HG03108 (cell line): ENCODE results near the gene PGAM1.
"Not testable (repeated sequence)": the region's sequence is repeated elsewhere in the genome, so short reads cannot be mapped to it uniquely, and the experiment has no call there.

Experiments
- ATAC-seq: cut with Tn5 transposase; IDR thresholded peaks from one replicate; pipeline ENCODE4 v1.9.1; 2021; ENCODE audit warnings: moderate library complexity; ENCODE audit not compliant: unreplicated experiment

PGAM1 gene

DNA sequence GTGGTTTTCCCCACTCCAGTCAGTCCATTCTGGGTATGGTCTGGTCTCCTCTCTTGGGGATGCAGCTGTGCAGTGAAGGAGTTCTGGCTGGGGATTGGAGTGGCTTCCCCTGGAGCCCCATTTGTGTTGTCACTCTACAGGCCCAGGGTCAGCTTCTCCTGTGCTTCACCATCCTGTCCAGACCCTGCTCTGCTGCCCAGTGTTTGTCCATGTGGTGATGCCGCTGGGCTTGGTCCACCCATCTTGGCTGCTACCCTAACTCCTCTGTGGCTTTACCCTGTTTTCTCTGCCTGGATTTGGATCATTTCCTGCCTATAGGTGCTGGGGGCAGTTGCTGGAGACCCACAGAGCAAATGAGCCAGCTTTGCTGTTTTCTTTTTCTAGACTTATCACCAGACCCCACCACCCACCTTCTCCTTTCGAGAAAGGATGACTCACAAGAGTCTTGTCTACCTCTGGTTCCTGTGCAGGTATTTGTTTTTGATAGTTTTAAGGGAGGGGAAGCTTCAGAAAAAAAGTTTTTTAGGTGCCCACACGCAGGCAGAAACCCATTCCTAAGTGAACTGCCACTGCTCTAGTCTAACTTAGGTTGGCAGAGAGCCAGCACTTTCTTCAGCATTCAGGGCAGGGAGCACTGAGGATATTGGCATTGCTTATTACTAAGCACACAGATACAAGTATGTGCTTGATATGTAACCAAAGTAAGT, 28.5 kb downstream of the PGAM1 start:
- no peak for ATAC-seq

DNA sequence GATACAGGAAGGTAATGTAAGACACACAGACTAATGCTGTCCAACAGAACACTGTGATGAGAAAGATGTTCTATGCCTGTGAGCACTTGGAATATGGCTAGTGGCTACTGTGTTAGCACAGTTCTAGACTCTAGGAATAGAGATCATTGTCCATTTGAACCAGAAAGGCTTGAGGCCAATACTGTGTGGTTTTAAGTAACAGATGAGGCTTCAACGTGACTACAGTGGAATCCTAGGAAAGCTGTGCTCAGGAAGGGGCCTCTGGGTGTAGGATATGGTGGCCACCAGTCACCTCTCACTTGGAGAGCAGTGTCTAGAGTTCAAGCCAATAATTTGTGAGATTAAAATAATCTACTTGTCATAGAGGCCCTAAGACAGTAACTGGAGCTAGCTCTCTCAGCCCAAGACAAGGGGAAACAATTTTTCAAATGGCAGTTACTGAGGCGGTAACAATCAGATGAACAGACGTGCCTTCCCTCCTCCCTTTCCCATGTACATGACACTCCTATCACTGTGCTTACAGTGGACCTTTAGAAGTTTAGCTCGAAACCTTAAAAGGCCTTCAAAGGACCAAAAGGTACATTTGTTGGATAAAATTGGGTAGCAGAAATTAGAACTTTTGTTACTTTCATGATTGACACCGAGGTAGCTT, 30.2 kb downstream of the PGAM1 start:
- no peak for ATAC-seq

DNA sequence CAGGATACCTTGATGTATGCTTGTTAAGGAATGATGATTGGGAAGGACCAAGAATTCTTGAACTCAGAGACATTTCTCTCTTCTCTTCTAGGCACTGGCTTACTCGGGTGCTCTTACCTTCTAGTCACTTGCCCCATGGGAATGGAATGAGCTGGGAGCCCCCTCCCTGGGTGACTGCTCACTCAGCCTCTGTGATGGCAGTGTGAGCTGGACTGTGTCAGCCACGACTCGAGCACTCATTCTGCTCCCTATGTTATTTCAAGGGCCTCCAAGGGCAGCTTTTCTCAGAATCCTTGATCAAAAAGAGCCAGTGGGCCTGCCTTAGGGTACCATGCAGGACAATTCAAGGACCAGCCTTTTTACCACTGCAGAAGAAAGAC, 30.7 kb downstream of the PGAM1 start:
- no peak for ATAC-seq

DNA sequence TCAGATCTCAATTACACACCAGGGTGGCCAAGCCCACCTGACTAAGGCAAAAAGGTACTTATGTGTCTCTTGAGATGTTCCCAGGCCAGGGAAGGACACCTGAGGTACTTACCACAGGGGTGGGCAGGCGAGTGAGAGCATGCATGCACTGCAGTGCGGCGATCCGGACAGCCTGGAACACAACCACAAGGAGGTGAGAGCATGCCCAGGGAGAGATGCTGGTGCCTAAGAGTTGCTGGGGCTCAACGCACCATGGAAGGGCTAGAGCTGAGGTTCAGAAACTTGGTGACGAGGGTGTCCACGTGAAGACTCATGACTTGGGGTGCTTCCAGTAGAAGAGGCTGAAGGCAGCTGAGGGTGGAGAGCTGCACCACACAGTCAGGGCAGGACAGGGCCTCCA, 33.1 kb downstream of the PGAM1 start:
- ATAC-seq, result no peak

DNA sequence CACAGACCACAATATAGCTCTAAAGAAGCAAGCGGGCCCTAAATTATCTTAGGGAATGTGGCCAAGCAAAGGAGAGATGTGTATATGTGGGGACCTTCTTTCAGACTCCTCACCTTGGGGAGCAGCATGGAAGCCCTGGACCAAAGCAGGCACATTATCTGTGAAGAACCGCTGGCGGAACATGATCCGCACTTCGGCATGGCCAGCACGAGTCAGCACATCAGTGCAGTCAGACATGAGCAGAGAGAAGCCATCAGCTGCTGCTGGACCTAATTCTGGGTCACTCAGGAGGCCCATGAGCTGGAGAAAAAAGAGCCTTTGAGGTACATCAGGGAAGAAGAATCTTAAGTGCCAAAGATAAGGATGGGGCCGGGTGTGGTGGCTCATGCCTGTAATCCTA, 33.9 kb downstream of the PGAM1 start:
- ATAC-seq, result no peak

DNA sequence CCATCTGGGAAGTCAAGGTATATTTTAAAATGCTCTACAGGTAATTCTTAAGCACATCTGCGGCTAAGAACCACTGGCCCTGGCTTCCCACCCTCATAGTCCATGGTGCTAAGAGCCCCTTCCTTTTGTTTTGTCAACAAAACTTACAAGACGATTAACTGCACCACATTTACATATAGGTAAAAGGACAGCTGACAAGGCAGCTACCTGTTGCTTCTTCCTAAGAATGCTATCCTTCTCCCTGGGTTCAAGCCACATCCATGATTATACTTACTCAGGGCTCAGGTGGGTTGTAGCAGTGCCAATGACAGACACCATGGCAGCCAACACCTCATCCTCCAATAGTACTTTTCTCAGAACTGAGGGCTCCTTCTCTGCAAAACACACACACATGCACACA, 36.3 kb downstream of the PGAM1 start:
- no peak for ATAC-seq

DNA sequence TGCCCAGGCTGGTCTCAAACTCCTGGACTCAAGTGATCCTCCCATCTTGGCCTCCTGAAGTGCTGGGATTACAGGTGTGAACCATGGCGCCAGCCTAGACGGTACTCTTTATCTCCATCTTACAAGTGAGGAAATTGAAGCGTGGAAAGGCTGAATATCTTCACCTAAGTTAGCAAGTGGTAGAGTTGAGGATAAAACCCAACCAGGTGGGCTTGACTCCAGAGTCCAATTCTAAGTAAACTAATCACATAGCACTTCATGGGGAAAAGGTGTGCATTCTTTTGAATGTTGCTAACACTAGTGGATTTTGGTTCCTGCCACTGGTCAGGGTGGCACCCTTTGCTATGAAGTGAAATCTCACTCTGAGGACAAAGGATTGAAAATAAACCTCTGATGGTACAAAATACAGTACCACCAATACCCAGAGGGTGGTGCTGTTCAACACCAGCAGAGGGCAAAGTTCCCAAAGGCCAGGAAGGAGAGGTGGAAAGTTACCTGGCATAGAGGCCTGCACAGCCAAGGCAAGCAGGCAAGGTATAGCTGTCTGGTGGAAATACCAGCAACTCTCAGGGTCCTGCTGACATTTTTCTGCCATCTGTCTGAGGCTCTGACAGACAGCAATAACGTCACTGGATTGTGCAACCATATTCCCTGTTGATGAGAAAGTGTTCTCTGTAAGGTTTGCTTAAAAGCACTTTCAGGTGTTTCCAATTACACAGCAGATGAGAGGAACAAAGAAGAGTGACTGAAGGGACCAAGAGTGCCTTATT, 37.6 kb downstream of the PGAM1 start:
- ATAC-seq, result no peak

DNA sequence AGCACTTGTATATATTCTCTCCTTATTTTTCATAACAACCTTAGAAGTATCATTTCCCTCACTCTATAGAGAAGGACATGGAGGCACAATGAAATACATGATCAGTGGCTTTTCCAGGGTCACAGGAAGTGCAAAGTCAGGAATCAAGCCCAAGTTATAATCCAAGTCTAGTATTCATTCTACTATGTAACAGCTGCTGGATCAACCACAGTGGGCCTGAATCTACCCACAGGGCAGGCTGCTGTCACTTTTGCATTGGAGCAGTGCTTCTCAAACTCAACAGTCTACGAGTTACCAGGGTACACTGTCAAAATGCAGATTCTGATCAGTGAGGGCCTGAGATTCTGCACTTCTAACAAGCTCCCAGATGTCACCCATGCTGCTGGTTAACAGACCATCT, 38.2 kb downstream of the PGAM1 start:
- no peak for ATAC-seq

DNA sequence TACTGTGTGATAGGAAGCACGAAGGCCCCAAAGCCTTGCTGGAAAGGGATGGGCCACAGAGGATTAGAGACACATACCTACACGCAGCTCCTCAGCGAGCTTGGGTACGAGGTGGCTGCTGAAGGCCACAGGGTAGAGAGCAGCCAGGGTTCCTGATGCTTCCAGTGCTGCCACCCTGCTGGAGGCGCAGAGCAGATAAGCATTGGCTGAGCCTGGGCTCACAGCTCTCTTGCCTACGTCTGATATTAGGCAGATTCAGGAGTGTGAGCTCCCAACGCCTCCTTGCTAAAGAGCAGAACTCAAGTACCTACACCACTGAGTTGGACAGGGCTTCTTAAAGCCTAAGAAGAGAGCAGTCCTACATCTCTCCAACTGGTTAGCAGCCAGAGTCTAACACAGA, 40.0 kb downstream of the PGAM1 start:
- no peak for ATAC-seq

DNA sequence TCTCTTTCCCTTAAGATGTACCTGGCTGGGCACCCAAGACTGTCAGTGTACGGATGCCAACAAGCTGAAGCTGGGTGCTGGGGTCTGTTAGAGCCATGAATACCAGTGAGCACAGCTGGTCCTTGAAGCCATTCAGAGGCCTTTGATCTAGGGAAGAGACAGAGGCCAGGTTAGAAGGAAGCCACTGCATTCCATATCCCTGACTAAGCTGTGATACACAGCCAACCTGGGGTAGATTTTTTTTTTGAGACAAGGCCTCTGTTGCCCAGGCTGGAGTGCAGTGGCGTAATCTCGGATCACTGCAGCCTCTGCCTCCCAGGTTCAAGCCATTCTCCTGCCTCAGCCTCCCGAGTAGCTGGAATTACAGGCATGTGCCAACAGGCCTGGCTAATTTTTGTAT, 40.8 kb downstream of the PGAM1 start:
- ATAC-seq, result no peak

DNA sequence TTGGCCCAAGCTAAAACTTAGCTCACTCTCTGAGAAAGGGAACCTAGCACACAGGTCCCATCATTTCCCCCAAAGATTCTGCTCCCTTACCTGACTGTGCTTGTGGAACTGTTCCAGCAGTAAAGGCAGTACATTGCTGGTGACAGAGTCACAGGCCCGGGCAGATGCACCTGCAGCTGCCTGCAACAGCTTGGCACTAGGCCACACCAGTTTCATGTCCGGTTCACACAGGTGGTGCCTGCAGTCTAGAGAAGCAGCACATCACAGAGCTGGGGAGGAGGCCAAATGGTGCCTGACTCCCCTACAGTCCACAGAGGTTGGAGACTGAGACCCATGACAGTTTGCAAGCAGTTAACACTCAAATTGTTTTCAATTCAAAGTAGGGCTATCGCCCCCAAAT, 42.2 kb downstream of the PGAM1 start:
- ATAC-seq, result no peak

DNA sequence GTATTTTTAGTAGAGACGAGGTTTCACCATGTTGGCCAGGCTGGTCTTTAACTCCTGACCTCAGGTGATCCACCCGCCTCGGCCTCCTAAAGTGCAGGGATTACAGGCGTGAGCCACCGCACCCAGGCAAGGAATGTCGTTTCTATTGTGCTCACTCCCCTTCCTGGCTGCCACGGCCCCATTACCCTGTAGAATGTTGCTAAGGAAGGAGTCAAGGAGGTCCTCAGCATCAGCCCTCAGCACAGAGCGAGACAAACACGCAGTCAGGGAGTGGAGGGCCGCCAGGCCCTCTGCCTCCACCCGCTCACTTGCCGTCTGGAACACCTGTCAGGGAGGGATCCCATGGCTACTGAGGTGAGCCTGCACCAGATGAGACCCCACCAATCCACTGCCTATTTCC, 42.8 kb downstream of the PGAM1 start:
- ATAC-seq, result not testable (repeated sequence)

DNA sequence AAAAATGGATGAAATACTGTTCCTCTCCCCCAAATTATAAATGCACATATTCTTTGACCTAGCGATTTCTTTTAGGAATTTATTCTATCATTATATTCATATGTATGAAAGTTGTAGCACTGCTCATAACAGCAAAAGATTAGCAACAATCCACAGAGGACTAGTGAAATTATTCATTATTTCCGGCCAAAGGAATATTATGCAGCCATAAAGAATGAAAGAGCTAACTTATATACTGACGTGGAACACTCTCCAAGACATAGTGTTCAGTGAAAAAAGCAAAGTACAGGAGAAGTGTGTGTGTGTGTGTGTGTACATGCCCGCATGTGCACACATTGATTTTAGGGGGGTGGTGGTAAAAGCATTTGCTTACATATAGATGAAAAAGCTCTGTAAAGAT, 48.9 kb downstream of the PGAM1 start:
- no peak for ATAC-seq

DNA sequence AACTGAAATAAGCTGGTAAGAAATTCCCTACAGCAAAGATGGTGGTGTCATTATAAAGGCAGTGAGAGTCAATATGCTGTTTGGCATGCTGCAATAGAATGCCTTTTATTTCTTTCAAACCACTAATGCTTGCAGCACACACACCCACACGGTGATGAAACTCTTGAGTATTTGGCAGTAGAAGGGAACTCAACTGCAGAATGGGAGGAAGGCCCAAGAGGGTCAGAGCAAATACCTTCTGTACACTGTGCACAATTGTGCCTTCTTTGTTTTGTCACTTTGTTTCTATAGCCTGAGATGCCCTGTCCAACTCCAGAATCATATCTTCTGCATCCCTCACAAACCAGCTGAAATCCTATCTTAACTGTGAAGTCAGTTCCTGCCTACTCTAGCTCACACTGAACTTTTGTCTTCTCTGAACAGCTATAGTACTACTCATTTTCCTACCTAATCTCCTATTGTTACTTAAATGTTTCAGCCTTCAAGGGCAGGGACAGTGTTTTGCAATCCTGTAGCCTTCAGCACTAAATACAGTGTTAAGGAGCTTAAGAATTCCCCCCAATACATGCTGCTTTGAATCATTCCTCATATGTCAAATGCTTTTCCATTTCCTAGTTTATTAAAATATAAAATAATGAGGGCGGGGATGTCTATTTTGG, 50.1 kb downstream of the PGAM1 start:
- ATAC-seq, result no peak

DNA sequence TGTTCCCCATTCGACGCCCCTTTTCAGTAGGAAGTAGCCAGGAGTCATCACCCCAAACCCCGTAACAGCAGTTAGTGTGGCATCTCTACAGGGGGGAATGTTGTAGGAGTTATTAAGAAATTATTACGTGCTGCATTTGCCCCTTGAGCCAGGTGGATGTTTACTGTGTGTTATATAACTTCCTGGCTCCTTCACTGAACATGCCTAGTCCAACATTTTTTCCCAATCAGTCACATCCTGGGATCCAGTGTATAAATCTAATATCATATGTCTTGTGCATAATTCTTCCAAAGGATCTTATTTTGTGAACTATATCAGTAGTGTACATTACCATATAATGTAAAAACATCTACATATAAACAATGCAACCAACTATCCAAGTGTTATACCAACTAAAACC, 53.4 kb downstream of the PGAM1 start:
- ATAC-seq, result not testable (repeated sequence)

DNA sequence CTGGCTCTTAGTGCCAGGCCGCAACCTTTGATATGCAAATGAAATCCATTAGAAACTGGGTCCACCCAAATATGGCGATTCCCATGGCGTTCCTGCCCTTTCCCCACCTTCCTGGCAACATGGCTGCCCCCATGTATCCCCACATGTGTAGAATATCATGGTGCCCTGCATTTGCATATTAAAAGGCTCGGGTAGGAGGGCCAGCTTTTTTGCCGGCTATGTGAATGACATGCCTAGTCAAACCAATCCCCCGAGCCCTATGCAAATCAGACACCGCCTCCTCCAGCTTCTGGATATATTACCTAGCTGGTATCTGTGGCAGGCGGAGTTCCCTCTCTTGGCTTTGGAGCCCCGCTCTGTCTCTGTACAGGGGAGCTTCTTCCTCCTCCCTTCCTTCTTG, 53.9 kb downstream of the PGAM1 start:
- no peak for ATAC-seq

DNA sequence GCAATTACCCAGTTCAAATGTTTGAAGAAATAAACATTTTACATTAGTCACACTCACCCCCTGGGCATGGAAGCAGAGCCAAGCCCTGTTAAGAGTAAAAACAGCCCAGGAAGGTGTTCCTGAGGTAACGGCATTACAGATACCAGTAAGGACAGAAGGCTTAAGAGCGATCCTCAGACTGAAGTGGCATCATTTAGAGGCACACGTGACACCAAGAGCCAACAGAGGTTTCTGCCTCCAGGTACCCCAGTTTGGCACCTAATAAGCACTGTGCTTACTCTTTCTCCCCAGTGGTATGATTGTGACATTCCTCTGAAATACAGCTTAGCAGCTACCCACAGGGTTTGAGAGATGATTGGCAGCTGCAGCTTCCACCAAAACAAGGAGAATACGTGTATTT, 55.1 kb downstream of the PGAM1 start:
- ATAC-seq, result no peak

DNA sequence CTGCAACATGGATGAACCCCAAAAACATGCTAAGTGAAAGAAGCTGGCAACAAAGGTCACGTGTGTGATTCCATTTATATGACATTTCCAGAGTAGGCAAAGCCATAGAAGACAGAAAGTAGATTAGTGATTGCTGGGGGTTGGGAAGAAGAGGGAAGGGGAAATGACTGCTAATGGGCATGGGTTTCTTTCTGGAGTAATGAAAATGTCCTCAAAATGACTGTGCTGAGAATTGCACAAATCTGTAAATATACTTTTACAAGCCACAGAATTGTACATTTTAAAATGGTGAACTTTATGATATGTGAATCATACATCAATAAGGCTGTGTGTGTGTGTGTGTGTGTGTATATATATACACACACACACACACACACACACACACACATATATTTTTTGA, 56.4 kb downstream of the PGAM1 start:
- ATAC-seq, result no peak
